Astrocyte of the cerebellum (primary cell): ENCODE results near the gene SENP8.

Experiments used
- DNase-seq: peaks from one replicate; pipeline ENCODE4 v3.0.0-alpha.2; 2011; ENCODE audit warnings: low read depth
- H3K4me3 ChIP-seq: 2 replicates; pipeline ENCODE4 v1.5.1; 2011; ENCODE audit warnings: mild to moderate bottlenecking, low read depth, low read length, moderate library complexity
- CTCF ChIP-seq: IDR thresholded peaks from 2 replicates; pipeline ENCODE4 v1.5.1; 2012; ENCODE audit warnings: low read length, low read depth, moderate library complexity, mild to moderate bottlenecking; ENCODE audit errors: missing control alignments
- in situ Hi-C: cut with HindIII; loops from 2 replicates; pipeline ENCODE4 v1.10.0; 2017; ENCODE audit warnings: low sequenced_read_pairs

SENP8 gene

GRCh38 chr15:72127724-72128322 is 9.6 kb downstream of the SENP8 start:
- no peak for DNase-seq
- TF ChIP-seq CTCF = no peak
- no peak overlapping the region for H3K4me3 ChIP-seq
- in situ Hi-C loops = no loop called here

- no peak overlapping the region for H3K4me3 ChIP-seq
- no peak for DNase-seq
- no peak for TF ChIP-seq CTCF
- in situ Hi-C loops = no loop called here
Observed at GRCh38 chr15:72128359-72128758, 10.2 kb downstream of the SENP8 start.

- TF ChIP-seq CTCF = no peak
- in situ Hi-C loops = no loop called here
- H3K4me3 ChIP-seq = no peak overlapping the region
- DNase-seq = no peak
Observed at GRCh38 chr15:72130272-72130671, 12.1 kb downstream of the SENP8 start.

GRCh38 chr15:72131922-72132321 is 13.7 kb downstream of the SENP8 start:
- TF ChIP-seq CTCF = no peak
- DNase-seq = no peak
- in situ Hi-C loops = no loop called here

GRCh38 chr15:72133211-72133610 is 15.0 kb downstream of the SENP8 start:
- no peak for DNase-seq
- no peak overlapping the region for H3K4me3 ChIP-seq
- in situ Hi-C loops = no loop called here
- TF ChIP-seq CTCF = no peak

More at GRCh38 chr15:72131922-72132321, 13.7 kb downstream of the SENP8 start:
- H3K4me3 ChIP-seq = no peak overlapping the region

GRCh38 chr15:72135719-72136118 is 17.5 kb downstream of the SENP8 start:
- H3K4me3 ChIP-seq = no peak overlapping the region
- no peak for TF ChIP-seq CTCF
- no peak for DNase-seq
- in situ Hi-C loops = no loop called here
